ENCODE measurements around the gene FEZ2. TPM values are rescaled to one million over a fixed set of nuclear protein-coding genes. Genes with fewer than 3 reads are reported as not detected.

The FEZ2 gene
- total RNA-seq, 2 experiments from 2014 or later = 10.3 to 11.8 TPM

- no peaks in the 10 kb centered on the region for H3K4me1 Mint-ChIP-seq (ENCODE audit: low read depth)
- no peak overlapping the region for H3K27ac Mint-ChIP-seq
- no peak for DNase-seq
- POLR2A ChIA-PET = no interaction called here
- CTCF ChIA-PET = no interaction called here
- no peak for TF ChIP-seq CTCF (IDR thresholded peaks at IDR 0.05)
- H3K36me3 Mint-ChIP-seq (ENCODE audit: low read depth) = no peaks in the 10 kb centered on the region
- peaks cover 5% of the 10 kb centered on the region for H3K27me3 Mint-ChIP-seq
- peaks cover 6% of the 10 kb centered on the region for H3K9me3 Mint-ChIP-seq
- no peak overlapping the region for H3K4me3 Mint-ChIP-seq
- no peak for ATAC-seq
- intact Hi-C loops (cut with micrococcal nuclease) = no loop called here
Measured at GRCh38 chr2:36626071-36626470, 28.1 kb upstream of the FEZ2 start.

- ATAC-seq (no peak), DNase-seq (no peak)
- TF ChIP-seq CTCF (IDR thresholded peaks at IDR 0.05) = no peak
- H3K27me3 Mint-ChIP-seq = peaks cover 5% of the 10 kb centered on the region
- H3K36me3 Mint-ChIP-seq (ENCODE audit: low read depth) = no peaks in the 10 kb centered on the region
- ChIA-PET CTCF (no interaction called here), POLR2A (no interaction called here)
- H3K27ac Mint-ChIP-seq = no peak overlapping the region
- intact Hi-C loops (cut with micrococcal nuclease) = no loop called here
- no peak overlapping the region for H3K4me3 Mint-ChIP-seq
- peaks cover 6% of the 10 kb centered on the region for H3K9me3 Mint-ChIP-seq
- H3K4me1 Mint-ChIP-seq (ENCODE audit: low read depth) = no peaks in the 10 kb centered on the region
Measured at GRCh38 chr2:36625304-36625703, 27.3 kb upstream of the FEZ2 start.

GRCh38 chr2:36620321-36620720, 22.4 kb upstream of the FEZ2 start:
- ATAC-seq (no peak), DNase-seq (no peak)
- CTCF ChIA-PET = no interaction called here
- H3K27me3 Mint-ChIP-seq = peaks cover 5% of the 10 kb centered on the region
- H3K9me3 Mint-ChIP-seq = peaks cover 5% of the 10 kb centered on the region
- TF ChIP-seq CTCF (IDR thresholded peaks at IDR 0.05) = no peak
- POLR2A ChIA-PET = no interaction called here
- H3K27ac Mint-ChIP-seq = no peak overlapping the region
- no peak overlapping the region for H3K4me3 Mint-ChIP-seq
- no peaks in the 10 kb centered on the region for H3K4me1 Mint-ChIP-seq (ENCODE audit: low read depth)
- no peaks in the 10 kb centered on the region for H3K36me3 Mint-ChIP-seq (ENCODE audit: low read depth)
- intact Hi-C loops (cut with micrococcal nuclease) = no loop called here

GRCh38 chr2:36618381-36618780, 20.4 kb upstream of the FEZ2 start:
- POLR2A ChIA-PET = interaction anchor here (0.5 kb wide), 1 partner anchor 534 kb away, joined by 3 read pairs; no protein-coding TSS in a partner anchor
- ATAC-seq (peak; percentile 99), DNase-seq (peak; percentile 59)
- Mint-ChIP-seq H3K36me3 (ENCODE audit: low read depth) (no peaks in the 10 kb centered on the region), H3K4me3 (no peak overlapping the region), H3K27ac (no peak overlapping the region), H3K27me3 (peaks cover 7% of the 10 kb centered on the region), H3K4me1 (ENCODE audit: low read depth) (no peaks in the 10 kb centered on the region), H3K9me3 (no peaks in the 10 kb centered on the region)
- no peak for TF ChIP-seq CTCF (IDR thresholded peaks at IDR 0.05)
- intact Hi-C loops (cut with micrococcal nuclease) = no loop called here
- CTCF ChIA-PET = no interaction called here

GRCh38 chr2:36616947-36617346, 19.0 kb upstream of the FEZ2 start:
- Mint-ChIP-seq H3K4me3 (no peak overlapping the region), H3K36me3 (ENCODE audit: low read depth) (no peaks in the 10 kb centered on the region), H3K4me1 (ENCODE audit: low read depth) (no peaks in the 10 kb centered on the region), H3K27me3 (peaks cover 2% of the 10 kb centered on the region), H3K9me3 (no peaks in the 10 kb centered on the region), H3K27ac (no peak overlapping the region)
- TF ChIP-seq CTCF (IDR thresholded peaks at IDR 0.05) = no peak
- POLR2A ChIA-PET = no interaction called here
- CTCF ChIA-PET = no interaction called here
- intact Hi-C loops (cut with micrococcal nuclease) = no loop called here
- no peak for ATAC-seq
- no peak for DNase-seq
